Activated T-cell treated with anti-CD3 and anti-CD28 coated beads for 1 hour (primary cell): ENCODE measurements around the gene CILP2.

Source experiments
- DNase-seq: peaks from one replicate; pipeline ENCODE4 v3.0.0-alpha.2; 2020; ENCODE audit warnings: low read depth

The CILP2 gene

GRCh38 chr19:19544257-19544953, 6.3 kb downstream of the CILP2 start:
- DNase-seq: no peak

GRCh38 chr19:19544954-19545591, 7.0 kb downstream of the CILP2 start:
- no peak for DNase-seq

- no peak for DNase-seq
Observed at GRCh38 chr19:19545707-19546106, 7.6 kb downstream of the CILP2 start.

GRCh38 chr19:19546751-19547162, 8.7 kb downstream of the CILP2 start:
- no peak for DNase-seq

- DNase-seq: no peak
Observed at GRCh38 chr19:19547674-19548336, 9.7 kb downstream of the CILP2 start.

DNA sequence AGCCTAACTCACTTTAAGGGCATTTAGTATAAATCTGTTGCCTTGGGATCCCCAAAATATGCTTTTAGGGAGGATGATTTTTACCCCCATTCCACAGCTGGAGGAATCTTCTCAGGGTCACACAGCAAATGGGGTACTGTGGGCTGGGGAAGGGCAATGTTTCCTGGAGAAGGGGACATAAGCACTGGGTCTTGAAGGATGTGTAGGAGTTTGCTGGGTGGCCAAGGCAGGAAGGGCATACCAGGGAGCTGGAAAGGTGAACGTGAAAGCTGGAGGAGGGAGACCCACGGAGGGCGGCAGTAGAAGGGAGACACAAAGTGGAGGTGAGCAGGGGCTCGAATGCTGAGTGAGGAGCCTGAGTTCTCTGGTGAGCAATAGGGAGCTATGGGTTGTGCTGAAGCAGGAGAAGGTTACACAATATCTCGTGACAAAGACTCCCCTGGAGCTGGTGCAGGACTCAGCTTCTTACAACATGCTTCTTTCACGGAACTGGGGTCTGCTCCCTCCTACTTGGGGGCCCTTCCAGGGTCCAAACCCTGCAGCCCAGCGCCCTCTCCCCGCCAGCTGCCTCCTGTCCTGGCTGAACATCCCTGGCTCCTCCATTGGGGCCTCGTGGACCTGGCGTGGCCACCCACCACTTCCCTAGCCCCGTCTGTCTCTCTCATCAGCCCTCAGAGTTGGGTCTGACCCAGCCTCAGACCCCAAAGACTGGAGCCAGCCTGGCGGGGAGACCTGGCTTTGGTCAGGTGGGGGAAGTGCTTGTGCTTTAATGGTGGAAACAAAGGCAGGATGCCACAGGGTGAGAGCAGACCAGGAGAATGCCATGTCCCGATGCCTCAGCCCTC, 11.1 kb downstream of the CILP2 start:
- no peak for DNase-seq

DNA sequence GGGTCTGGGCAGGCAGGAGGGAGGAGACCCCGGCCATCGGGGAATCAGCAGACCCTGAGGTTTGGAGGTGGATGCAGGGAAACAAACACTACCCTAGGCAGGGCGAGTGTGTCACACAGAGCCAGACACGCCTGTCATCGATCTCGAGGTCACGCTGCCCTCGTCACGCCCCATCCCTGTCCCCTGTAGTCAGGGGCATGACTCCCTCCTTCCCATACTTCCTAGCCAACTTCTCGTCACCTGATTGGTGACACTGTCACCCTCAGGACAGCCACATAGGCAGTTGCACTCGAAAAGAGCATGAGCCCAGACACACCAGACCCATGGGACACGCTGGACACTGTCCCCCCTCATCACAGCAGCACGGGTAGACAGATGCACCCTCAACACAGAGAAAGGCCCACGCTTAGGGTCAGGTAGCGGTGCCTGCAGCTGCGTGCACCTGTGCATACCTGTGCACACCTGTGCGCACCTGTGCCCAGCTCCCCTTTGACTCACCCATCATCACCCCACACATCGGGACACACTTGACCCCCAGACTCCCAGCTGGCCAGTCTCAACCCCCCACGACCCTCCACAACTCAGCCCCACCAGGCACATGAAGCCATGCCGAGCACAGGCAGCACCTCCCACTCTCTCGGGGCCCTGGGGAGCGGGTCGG, 11.9 kb downstream of the CILP2 start:
- DNase-seq: no peak

GRCh38 chr19:19550485-19550929, 12.4 kb downstream of the CILP2 start:
- no peak for DNase-seq

DNA sequence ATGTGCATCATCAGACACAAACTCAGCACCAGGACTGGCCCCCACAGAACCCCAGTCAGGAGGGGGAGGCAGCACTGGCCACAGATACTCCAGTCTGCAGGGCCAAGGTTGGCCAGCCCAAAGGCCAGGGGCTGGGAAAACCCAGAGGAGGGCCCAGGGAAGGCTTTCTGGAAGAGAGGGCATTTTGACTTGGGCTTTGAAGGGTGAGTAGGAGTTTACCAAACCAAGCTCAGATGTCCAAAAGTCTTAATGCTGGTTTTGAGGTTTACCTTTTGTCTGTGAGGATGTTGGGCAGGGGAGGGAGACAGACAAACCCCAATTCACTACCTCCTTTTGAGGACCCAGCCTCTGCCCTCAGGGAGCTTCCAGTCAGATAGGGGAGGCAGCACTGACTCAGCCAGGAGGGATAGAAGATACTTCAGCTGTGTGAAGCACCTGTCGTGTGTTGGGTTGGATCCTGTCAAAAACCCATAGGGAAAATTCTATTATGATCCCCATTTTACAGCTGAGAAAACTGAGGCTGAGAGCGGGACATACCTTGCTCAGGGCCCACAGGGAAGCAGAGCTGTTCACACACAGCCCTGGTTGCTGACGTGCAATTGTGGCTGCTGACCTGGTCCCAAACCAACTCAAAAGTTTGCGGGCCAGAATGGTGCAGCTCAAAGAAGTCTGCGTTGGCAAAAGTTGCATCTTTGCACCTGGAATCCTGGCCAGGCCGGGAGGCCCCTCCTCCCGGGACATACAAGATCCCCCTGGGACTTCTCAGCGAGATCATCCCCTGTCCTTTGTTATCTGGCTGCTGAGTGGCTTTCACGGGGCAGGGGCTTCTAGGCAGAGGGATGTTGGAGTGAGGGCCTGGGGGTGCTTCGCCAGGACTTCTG, 13.1 kb downstream of the CILP2 start:
- DNase-seq: no peak

- no peak for DNase-seq
Observed at GRCh38 chr19:19551853-19552192, 13.8 kb downstream of the CILP2 start.

GRCh38 chr19:19552798-19553197, 14.7 kb downstream of the CILP2 start:
- DNase-seq: no peak

GRCh38 chr19:19553670-19554069, 15.6 kb downstream of the CILP2 start:
- DNase-seq: no peak

DNA sequence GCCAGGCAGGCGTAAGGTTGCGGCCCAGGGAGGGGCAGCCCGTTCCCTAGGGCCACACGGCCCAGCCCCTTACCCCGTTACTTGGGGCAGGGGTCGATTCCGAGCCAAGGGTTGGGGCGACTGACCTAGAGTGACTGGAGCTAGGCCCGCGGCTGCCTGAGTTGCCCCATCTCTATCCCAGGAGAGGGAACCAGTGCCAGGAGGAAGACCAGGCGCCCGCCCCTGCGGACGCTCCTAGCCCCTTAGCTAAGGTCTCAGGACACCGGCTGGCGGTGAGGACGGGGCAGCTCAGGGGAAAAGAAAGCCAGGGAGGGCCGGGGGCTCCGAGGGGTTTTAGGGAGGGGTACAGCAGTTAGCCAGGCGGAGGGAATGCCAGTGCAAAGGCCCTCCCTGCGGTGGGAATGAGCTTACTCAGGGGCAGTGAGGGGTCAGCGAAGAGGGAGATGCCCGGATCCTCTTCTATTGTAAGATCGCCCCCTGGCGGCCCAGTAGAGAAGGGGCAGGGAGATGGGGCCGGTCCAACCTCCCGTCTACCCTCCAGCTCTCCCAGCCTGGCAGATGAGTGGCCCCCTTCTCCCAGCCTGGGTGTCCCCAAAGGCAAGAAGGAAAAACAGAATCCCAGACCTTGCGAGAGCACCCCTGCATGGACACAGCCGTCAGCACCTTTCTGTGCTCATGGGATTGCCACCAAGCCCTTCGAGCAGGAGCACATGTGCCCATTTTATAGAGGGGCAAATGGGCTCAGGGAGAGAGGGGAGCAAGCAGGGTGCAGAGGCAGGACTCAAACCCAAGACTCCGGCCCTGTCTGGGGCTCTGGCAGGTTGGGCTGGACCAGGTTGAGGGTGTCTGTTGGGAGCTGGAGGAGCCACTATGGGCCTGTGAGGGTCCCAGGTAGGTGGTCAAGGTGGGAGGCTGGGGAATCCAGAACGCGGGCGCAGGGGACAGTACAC, 16.3 kb downstream of the CILP2 start:
- peak; percentile 54 for DNase-seq

GRCh38 chr19:19558055-19558454, 20.0 kb downstream of the CILP2 start:
- no peak for DNase-seq

DNA sequence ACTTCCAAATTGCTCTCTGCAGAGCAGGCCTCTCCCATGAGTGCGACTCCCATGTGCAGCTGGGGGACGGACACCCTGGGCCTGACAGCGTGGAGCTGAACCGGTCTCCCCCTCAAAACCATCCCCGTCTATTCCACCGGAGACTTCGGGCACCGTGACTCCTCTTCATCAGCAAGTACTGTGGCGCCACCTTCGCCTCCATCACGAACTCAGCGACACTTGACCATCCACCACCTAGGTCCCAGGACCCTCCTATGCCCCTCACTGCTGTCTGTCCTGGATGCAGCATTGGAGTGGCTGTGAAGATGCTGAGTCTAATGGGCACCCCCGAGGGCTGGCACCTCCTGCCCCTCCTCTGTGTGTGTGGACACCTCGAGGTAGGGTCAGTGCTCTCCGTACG, 20.6 kb downstream of the CILP2 start:
- DNase-seq: no peak

GRCh38 chr19:19559931-19560330, 21.9 kb downstream of the CILP2 start:
- DNase-seq: no peak

DNA sequence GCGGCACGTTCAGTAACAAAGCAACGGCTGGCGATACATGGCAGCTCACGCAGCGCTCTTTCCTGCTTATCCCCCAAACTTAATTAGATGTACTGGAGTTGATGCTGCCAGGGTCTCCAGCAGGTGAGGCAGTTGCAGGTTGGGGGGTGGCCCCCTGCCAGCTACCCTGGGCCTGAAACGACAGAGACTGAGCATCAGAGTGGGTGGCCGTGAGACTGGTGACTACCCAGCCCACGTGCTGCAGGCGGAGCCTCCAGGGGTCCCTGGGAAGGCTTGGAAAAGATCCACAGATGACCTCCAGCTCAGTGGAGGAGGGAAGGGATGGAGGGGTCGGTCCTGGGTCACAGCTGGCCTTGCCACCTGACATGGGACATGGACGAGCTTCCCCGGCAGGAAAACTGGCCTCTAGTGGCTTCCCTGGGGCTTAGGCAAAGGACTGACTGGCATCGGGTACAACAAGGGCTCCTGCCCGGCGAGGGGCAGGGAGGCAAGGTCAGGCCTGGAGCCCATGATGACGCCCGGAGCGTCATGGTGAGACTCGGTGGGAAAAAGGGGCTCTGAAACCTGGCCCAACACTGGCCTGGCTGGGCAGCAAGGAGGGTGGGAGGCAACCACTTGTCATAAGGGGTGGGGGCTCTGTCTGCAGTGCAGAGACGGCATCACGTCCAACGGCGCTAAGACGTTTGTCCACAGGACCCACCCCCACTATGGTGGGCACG, 24.0 kb downstream of the CILP2 start:
- no peak for DNase-seq

DNA sequence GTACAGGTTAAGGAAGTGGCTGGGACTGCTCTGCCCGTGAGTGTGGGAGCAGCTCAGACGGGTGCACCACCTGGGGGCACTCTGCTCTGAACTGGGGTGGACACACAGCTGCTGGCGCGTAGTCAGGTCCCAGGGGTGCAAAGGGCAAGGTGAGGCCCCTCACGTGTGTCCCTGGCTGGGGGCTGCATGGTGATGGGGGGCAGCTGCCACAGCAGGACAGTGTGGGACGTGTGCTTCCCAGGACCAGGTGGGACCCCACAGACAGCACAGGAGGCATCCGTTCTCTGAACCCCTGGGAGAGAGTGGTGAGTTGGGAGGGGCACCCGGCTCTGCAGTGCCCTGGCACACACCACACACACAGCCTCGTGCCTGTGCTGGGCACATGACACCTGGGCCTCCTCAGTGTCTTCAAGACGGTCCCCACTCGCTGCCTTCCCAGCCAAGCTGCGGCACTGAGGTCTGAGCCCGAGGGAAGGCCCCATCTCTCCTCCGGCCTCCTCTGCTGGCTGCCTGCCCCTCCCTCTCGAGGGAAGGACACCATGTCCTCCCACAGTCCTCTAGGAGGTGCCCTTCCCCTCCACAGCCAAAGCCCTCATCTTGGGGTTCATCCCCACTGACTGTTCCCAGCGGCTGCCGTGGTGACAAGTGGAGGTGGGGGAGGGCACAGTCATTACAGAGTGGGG, 24.7 kb downstream of the CILP2 start:
- DNase-seq: peak; percentile 24
